HG03066 (cell line): ENCODE results near the gene MAN1C1.

Source experiments
- ATAC-seq: cut with Tn5 transposase; IDR thresholded peaks from one replicate; pipeline ENCODE4 v1.9.1; 2021; ENCODE audit warnings: low read depth; ENCODE audit not compliant: unreplicated experiment

The MAN1C1 gene

GRCh38 chr1:25616095-25616986 lies at the start of gene MAN1C1:
Gene MAN1C1, plus strand, starts transcription at chr1:25616791. Its CDS starts 1,007 bp downstream, at chr1:25617798.
- peak; percentile 46 for ATAC-seq

- no peak for ATAC-seq
These were observed 48.9 kb upstream of the MAN1C1 start for GRCh38 chr1:25567710-25568089.

- ATAC-seq, result no peak
These were observed 48.3 kb upstream of the MAN1C1 start for GRCh38 chr1:25568090-25568833.

- ATAC-seq, result no peak
These were observed 47.6 kb upstream of the MAN1C1 start for GRCh38 chr1:25568834-25569596.

- no peak for ATAC-seq
These were observed 46.8 kb upstream of the MAN1C1 start for GRCh38 chr1:25569597-25570396.

- ATAC-seq, result no peak
These were observed 45.6 kb upstream of the MAN1C1 start for GRCh38 chr1:25570798-25571521.

GRCh38 chr1:25571522-25571970 lies 45.0 kb upstream of the MAN1C1 start:
- no peak for ATAC-seq

GRCh38 chr1:25572107-25572506 lies 44.5 kb upstream of the MAN1C1 start:
- ATAC-seq, result no peak

GRCh38 chr1:25572708-25573590 lies 43.6 kb upstream of the MAN1C1 start:
- no peak for ATAC-seq

- no peak for ATAC-seq
These were observed 43.0 kb upstream of the MAN1C1 start for GRCh38 chr1:25573591-25573930.

- no peak for ATAC-seq
These were observed 42.6 kb upstream of the MAN1C1 start for GRCh38 chr1:25573961-25574360.

GRCh38 chr1:25575191-25575590 lies 41.4 kb upstream of the MAN1C1 start:
- no peak for ATAC-seq

- no peak for ATAC-seq
These were observed 40.0 kb upstream of the MAN1C1 start for GRCh38 chr1:25576459-25577133.

- no peak for ATAC-seq
These were observed 39.3 kb upstream of the MAN1C1 start for GRCh38 chr1:25577134-25577920.

- ATAC-seq, result no peak
These were observed 37.0 kb upstream of the MAN1C1 start for GRCh38 chr1:25579292-25580252.

- ATAC-seq, result no peak
These were observed 35.7 kb upstream of the MAN1C1 start for GRCh38 chr1:25580927-25581326.
